Measurements from ENCODE around the gene COL15A1. TPM values are rescaled to one million over a fixed set of nuclear protein-coding genes. Genes with fewer than 3 reads are reported as not detected.

COL15A1 gene
- total RNA-seq, 1 donor from 2014 or later: 8.0 TPM

GRCh38 chr9:98944734-98945074 lies 997 bp downstream of the COL15A1 start:
- TF ChIP-seq CTCF (IDR thresholded peaks at IDR 0.05): no peak
- no peaks in the 10 kb centered on the region for H3K36me3 ChIP-seq
- intact Hi-C loops (cut with DNase I): no loop called here
- H3K27me3 ChIP-seq (ENCODE audit: low read depth): peaks cover 36% of the 10 kb centered on the region
- H3K4me3 ChIP-seq: peak overlapping the region; percentile 57
- no peaks in the 10 kb centered on the region for H3K9me3 ChIP-seq
- DNase-seq (no peak), ATAC-seq (no peak)
- H3K4me1 ChIP-seq: peaks cover 16% of the 10 kb centered on the region
- H3K27ac ChIP-seq: no peak overlapping the region

GRCh38 chr9:98949565-98949964 lies 5.9 kb downstream of the COL15A1 start:
- intact Hi-C loops (cut with DNase I): no loop called here
- Histone ChIP-seq H3K4me1 (peaks cover 7% of the 10 kb centered on the region), H3K9me3 (no peaks in the 10 kb centered on the region), H3K36me3 (no peaks in the 10 kb centered on the region), H3K4me3 (no peak overlapping the region), H3K27ac (no peak overlapping the region), H3K27me3 (ENCODE audit: low read depth) (peaks cover 20% of the 10 kb centered on the region)
- TF ChIP-seq CTCF (IDR thresholded peaks at IDR 0.05): no peak
- ATAC-seq (no peak), DNase-seq (no peak)

GRCh38 chr9:98950262-98950661 lies 6.6 kb downstream of the COL15A1 start:
- no peak for ATAC-seq
- H3K27me3 ChIP-seq (ENCODE audit: low read depth): peaks cover 13% of the 10 kb centered on the region
- no peak for DNase-seq
- H3K9me3 ChIP-seq: no peaks in the 10 kb centered on the region
- H3K36me3 ChIP-seq: no peaks in the 10 kb centered on the region
- no peak overlapping the region for H3K27ac ChIP-seq
- no peak overlapping the region for H3K4me3 ChIP-seq
- TF ChIP-seq CTCF (IDR thresholded peaks at IDR 0.05): no peak
- H3K4me1 ChIP-seq: peaks cover under 1% of the 10 kb centered on the region
- intact Hi-C loops (cut with DNase I): no loop called here

GRCh38 chr9:98951967-98952366 lies 8.3 kb downstream of the COL15A1 start:
- no peak for DNase-seq
- no peak for ATAC-seq
- Histone ChIP-seq H3K36me3 (no peaks in the 10 kb centered on the region), H3K9me3 (peaks cover 3% of the 10 kb centered on the region), H3K4me1 (no peaks in the 10 kb centered on the region), H3K27ac (no peak overlapping the region), H3K27me3 (ENCODE audit: low read depth) (no peaks in the 10 kb centered on the region), H3K4me3 (no peak overlapping the region)
- TF ChIP-seq CTCF (IDR thresholded peaks at IDR 0.05): no peak
- intact Hi-C loops (cut with DNase I): no loop called here

- Histone ChIP-seq H3K4me1 (no peaks in the 10 kb centered on the region), H3K27ac (no peak overlapping the region), H3K4me3 (no peak overlapping the region), H3K27me3 (ENCODE audit: low read depth) (no peaks in the 10 kb centered on the region), H3K36me3 (no peaks in the 10 kb centered on the region), H3K9me3 (peaks cover 5% of the 10 kb centered on the region)
- no peak for TF ChIP-seq CTCF (IDR thresholded peaks at IDR 0.05)
- intact Hi-C loops (cut with DNase I): no loop called here
- ATAC-seq: no peak
- DNase-seq: no peak
Observed at GRCh38 chr9:98953581-98954243, 10.0 kb downstream of the COL15A1 start.

Data from lower lobe of right lung (tissue), 2 donors.